ENCODE results near the gene IPCEF1.

GRCh38 chr6:154157706-154158105 lies 198.9 kb downstream of the IPCEF1 start:
- TF ChIP-seq CTCF (conservative IDR thresholded peaks at IDR 0.05 in 1 of 2, IDR thresholded peaks at IDR 0.05 in 1 of 2; ENCODE audit: low read depth in 1 of 2, low read length in 2 of 2) (no peak), EZH2 (IDR thresholded peaks at IDR 0.05; ENCODE audit: low read length, missing control alignments) (no peak)

All from fibroblast of lung (primary cell).